Activated CD4-positive, alpha-beta T cell treated with anti-CD3 and anti-CD28 coated beads, Interleukin-2, amount 50 U/mL, for 4 hours (primary cell): ENCODE data around the gene AVPR1A.

Experiments
- DNase-seq, 2 experiments: peaks; one replicate each; pipeline ENCODE4 v3.0.0-alpha.2; 2020

The AVPR1A gene

DNA sequence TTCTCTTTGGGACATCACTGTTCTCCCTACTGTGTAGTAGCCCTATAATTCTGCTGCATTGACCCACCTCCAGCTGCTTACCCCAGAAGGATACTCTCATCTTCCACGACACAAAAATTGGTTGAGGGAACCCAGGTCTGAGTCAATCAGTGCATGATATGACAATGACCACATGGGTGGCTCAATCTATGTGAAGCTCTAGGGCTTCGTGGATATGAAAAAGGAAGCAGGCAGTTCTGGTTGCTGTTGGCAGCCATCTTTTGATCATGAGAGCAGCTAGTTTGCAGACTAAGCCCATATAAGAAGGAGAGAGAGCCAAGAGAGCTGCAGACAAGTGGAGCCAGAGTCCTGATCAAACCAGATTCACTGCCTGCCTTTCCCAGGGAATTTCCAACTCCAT, 57.9 kb downstream of the AVPR1A start:
- no peak for DNase-seq
